ENCODE data around the gene LIG3. TPM values are rescaled to one million over a fixed set of nuclear protein-coding genes. Genes with fewer than 3 reads are reported as not detected.

The LIG3 gene
- total RNA-seq, 1 donor from 2014 or later = 44.7 TPM

DNA sequence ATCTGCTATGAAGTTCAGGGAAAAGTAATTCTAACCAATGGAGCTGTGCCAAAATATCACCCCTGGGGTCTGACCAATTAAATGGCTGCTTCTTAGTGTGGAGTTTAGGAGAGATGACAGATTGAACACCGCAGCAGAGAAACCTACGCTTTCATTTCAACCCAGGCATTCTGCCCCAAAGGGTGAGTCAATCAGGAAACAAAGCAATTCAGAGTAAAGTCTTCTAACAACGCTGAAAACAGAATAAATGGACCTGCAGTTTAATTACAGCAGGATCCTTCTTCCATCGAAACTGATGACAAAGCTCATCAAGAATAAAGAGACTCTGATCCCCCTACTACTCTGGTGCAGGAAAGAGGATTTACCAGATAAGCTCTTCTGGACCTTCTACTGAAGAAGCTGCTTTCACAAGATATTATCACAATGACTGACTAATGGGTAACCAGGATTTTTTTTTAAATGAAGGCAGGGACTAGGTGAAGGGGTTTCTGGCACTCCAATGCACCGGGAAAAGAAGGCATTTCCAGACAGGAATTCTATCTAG, 66.5 kb downstream of the LIG3 start:
- H3K27me3 Mint-ChIP-seq (ENCODE audit: unreplicated experiment) = no peaks in the 10 kb centered on the region
- no peaks in the 10 kb centered on the region for H3K36me3 Mint-ChIP-seq (ENCODE audit: unreplicated experiment)
- H3K27ac Mint-ChIP-seq (ENCODE audit: unreplicated experiment) = no peak overlapping the region
- H3K4me1 Mint-ChIP-seq (ENCODE audit: unreplicated experiment) = peaks cover 11% of the 10 kb centered on the region
- TF ChIP-seq, protein P1, sequence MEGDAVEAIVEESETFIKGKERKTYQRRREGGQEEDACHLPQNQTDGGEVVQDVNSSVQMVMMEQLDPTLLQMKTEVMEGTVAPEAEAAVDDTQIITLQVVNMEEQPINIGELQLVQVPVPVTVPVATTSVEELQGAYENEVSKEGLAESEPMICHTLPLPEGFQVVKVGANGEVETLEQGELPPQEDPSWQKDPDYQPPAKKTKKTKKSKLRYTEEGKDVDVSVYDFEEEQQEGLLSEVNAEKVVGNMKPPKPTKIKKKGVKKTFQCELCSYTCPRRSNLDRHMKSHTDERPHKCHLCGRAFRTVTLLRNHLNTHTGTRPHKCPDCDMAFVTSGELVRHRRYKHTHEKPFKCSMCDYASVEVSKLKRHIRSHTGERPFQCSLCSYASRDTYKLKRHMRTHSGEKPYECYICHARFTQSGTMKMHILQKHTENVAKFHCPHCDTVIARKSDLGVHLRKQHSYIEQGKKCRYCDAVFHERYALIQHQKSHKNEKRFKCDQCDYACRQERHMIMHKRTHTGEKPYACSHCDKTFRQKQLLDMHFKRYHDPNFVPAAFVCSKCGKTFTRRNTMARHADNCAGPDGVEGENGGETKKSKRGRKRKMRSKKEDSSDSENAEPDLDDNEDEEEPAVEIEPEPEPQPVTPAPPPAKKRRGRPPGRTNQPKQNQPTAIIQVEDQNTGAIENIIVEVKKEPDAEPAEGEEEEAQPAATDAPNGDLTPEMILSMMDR (IDR thresholded peaks at IDR 0.05) = no peak
- no peak for DNase-seq (ENCODE audit: extremely low spot score, unreplicated experiment)
- H3K9me3 Mint-ChIP-seq (ENCODE audit: unreplicated experiment) = no peaks in the 10 kb centered on the region
- H3K4me3 Mint-ChIP-seq (ENCODE audit: unreplicated experiment) = no peak overlapping the region

- peaks cover 25% of the 10 kb centered on the region for H3K4me1 Mint-ChIP-seq (ENCODE audit: unreplicated experiment)
- TF ChIP-seq, protein P1 (IDR thresholded peaks at IDR 0.05) = no peak
- DNase-seq (ENCODE audit: extremely low spot score, unreplicated experiment) = no peak
These were observed 68.5 kb downstream of the LIG3 start for GRCh38 chr17:35048685-35049379.

DNA sequence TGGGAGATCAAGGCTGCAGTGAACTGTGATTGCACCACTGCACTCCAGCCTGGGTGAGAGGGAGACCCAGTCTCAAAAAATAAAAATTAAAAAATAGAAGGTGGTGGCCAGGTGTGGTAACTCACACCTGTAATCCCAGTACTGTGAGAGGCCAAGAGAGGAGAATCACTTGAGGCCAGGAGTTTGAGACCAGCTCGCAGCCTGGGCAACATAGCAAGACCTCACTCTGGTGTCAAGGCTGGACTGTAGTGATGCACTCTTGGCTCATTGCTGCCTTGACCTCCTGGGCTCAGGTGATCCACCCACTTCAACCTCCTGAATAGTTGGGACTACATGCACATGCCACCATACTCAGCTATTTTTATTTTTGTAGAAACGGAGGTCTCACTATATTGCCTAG, 69.9 kb downstream of the LIG3 start:
- Mint-ChIP-seq H3K4me3 (ENCODE audit: unreplicated experiment) (no peak overlapping the region), H3K4me1 (ENCODE audit: unreplicated experiment) (peaks cover 25% of the 10 kb centered on the region), H3K27me3 (ENCODE audit: unreplicated experiment) (no peaks in the 10 kb centered on the region), H3K9me3 (ENCODE audit: unreplicated experiment) (no peaks in the 10 kb centered on the region), H3K36me3 (ENCODE audit: unreplicated experiment) (no peaks in the 10 kb centered on the region), H3K27ac (ENCODE audit: unreplicated experiment) (no peak overlapping the region)
- DNase-seq (ENCODE audit: extremely low spot score, unreplicated experiment) = no peak
- TF ChIP-seq, protein P1 (IDR thresholded peaks at IDR 0.05) = no peak

More at GRCh38 chr17:35048685-35049379, 68.5 kb downstream of the LIG3 start:
- Mint-ChIP-seq H3K4me3 (ENCODE audit: unreplicated experiment) (no peak overlapping the region), H3K36me3 (ENCODE audit: unreplicated experiment) (no peaks in the 10 kb centered on the region), H3K27ac (ENCODE audit: unreplicated experiment) (no peak overlapping the region), H3K27me3 (ENCODE audit: unreplicated experiment) (no peaks in the 10 kb centered on the region), H3K9me3 (ENCODE audit: unreplicated experiment) (no peaks in the 10 kb centered on the region)

GRCh38 chr17:35051183-35051578, 70.9 kb downstream of the LIG3 start:
- no peaks in the 10 kb centered on the region for H3K9me3 Mint-ChIP-seq (ENCODE audit: unreplicated experiment)
- no peak overlapping the region for H3K27ac Mint-ChIP-seq (ENCODE audit: unreplicated experiment)
- H3K4me1 Mint-ChIP-seq (ENCODE audit: unreplicated experiment) = peaks cover 27% of the 10 kb centered on the region

More at GRCh38 chr17:35051183-35051578, 70.9 kb downstream of the LIG3 start:
- Mint-ChIP-seq H3K4me3 (ENCODE audit: unreplicated experiment) (no peak overlapping the region), H3K36me3 (ENCODE audit: unreplicated experiment) (peaks cover 2% of the 10 kb centered on the region), H3K27me3 (ENCODE audit: unreplicated experiment) (no peaks in the 10 kb centered on the region)
- no peak for DNase-seq (ENCODE audit: extremely low spot score, unreplicated experiment)
- TF ChIP-seq, protein P1 (IDR thresholded peaks at IDR 0.05) = no peak
